Type B pancreatic cell (in vitro differentiated cells): ENCODE data around the gene DCAF6. TPM values are rescaled to one million over a fixed set of nuclear protein-coding genes. Genes with fewer than 3 reads are reported as not detected.

Experiments used
- DNase-seq: peaks from one replicate; pipeline ENCODE4 v3.0.0; 2021; ENCODE audit warnings: mixed read lengths; ENCODE audit not compliant: unreplicated experiment; ENCODE audit errors: extremely low spot score
- H3K27ac Mint-ChIP-seq: 2 replicates; pipeline ENCODE4 v1.8.0; 2021; ENCODE audit warnings: mild to moderate bottlenecking, mixed read lengths
- H3K27me3 Mint-ChIP-seq: 2 replicates; pipeline ENCODE4 v1.8.0; 2021; ENCODE audit warnings: mixed read lengths
- H3K36me3 Mint-ChIP-seq: 2 replicates; pipeline ENCODE4 v1.8.0; 2021; ENCODE audit warnings: mixed read lengths
- H3K4me1 Mint-ChIP-seq: one replicate; pipeline ENCODE4 v1.8.0; 2021; ENCODE audit warnings: mixed read lengths; ENCODE audit not compliant: unreplicated experiment
- H3K4me3 Mint-ChIP-seq: 2 replicates; pipeline ENCODE4 v1.8.0; 2021; ENCODE audit warnings: mild to moderate bottlenecking, mixed read lengths
- H3K9me3 Mint-ChIP-seq: 2 replicates; pipeline ENCODE4 v1.8.0; 2021; ENCODE audit warnings: mixed read lengths
- total RNA-seq: library from RNA; stranded (reverse); gene quantifications from 2 replicates; pipeline ENCODE4 v1.2.1, GENCODE V29; 2021; ENCODE audit warnings: low replicate concordance
- TF ChIP-seq, protein P1 (sequence below): fragments of 200-600 bp; sonication (generic); conservative IDR thresholded peaks from 2 replicates; pipeline ENCODE4 v1.5.0; 2021; ENCODE audit warnings: antibody characterized with exemption, mild to moderate bottlenecking

Gene DCAF6
- total RNA-seq, 1 donor from 2014 or later: 27.2 TPM

DNA sequence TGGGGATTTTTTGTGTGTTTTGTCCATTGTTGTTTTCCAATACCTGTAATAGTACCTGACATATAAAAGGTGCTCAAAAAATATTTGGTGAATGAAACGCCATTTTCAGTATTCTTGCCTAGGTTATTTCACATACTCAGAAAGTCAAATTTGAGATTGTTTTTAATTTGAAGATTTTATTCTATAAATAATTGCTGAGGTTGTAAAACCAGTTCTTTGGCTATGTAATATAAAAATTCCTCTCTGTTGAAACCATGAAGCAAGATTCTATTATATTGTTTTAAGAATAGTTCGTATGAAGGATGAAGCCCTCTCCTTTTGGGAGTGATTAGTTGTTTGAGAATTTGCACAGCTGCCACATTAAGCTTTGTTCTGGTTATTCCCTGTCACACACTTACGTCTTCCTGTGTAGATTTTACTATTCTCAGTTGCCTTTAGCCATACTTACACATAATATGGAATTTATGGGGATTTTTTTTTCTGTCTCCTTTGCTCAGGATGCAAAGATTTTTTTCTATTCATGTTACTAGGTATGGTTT lies 60.6 kb downstream of the DCAF6 start:
- Mint-ChIP-seq H3K27ac (no peak overlapping the region), H3K4me1 (no peaks in the 10 kb centered on the region), H3K9me3 (no peaks in the 10 kb centered on the region), H3K4me3 (no peak overlapping the region), H3K27me3 (no peaks in the 10 kb centered on the region), H3K36me3 (peaks cover 21% of the 10 kb centered on the region)
- DNase-seq: no peak
- TF ChIP-seq, protein P1, sequence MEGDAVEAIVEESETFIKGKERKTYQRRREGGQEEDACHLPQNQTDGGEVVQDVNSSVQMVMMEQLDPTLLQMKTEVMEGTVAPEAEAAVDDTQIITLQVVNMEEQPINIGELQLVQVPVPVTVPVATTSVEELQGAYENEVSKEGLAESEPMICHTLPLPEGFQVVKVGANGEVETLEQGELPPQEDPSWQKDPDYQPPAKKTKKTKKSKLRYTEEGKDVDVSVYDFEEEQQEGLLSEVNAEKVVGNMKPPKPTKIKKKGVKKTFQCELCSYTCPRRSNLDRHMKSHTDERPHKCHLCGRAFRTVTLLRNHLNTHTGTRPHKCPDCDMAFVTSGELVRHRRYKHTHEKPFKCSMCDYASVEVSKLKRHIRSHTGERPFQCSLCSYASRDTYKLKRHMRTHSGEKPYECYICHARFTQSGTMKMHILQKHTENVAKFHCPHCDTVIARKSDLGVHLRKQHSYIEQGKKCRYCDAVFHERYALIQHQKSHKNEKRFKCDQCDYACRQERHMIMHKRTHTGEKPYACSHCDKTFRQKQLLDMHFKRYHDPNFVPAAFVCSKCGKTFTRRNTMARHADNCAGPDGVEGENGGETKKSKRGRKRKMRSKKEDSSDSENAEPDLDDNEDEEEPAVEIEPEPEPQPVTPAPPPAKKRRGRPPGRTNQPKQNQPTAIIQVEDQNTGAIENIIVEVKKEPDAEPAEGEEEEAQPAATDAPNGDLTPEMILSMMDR: no peak

DNA sequence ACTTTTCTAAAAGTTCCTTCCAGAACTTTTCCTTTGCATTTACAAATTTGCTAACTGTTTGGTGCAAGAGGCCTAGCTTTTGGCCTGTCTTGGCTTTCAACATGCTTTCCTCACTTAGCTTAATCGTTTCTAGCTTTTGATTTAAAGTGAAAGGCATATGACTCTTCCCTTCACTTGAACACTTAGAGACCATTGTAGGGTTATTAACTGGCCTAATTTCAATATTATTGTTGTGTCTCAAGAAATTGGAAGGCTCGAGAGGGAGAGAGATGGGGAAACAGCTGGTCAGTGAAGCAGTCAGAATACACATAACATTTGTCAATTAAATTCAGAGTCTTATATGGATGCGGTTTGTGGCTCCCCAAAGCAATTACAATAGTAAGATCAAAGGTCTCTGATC lies 63.4 kb downstream of the DCAF6 start:
- H3K4me3 Mint-ChIP-seq: no peak overlapping the region
- H3K36me3 Mint-ChIP-seq: peaks cover 12% of the 10 kb centered on the region
- no peaks in the 10 kb centered on the region for H3K27me3 Mint-ChIP-seq
- H3K27ac Mint-ChIP-seq: no peak overlapping the region
- H3K9me3 Mint-ChIP-seq: no peaks in the 10 kb centered on the region
- no peaks in the 10 kb centered on the region for H3K4me1 Mint-ChIP-seq
- TF ChIP-seq, protein P1: no peak
- DNase-seq: no peak

DNA sequence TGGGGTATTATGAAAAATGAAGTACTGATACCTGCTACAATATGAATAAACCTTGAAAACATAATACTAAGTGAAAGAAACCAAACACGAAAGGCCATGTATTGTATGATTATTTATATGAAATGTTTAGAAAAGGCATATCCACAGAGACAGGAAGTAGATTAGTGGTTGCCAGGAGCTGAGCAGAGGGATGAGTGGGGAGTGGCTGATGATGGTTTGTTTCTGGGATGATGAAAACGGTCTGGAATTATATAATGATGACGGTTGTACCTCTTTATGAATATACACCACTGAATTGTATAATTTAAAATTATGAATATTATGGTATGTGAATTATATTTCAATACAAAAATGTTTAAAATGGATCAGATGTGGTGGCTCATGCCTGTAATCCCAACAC lies 64.2 kb downstream of the DCAF6 start:
- H3K27me3 Mint-ChIP-seq: no peaks in the 10 kb centered on the region

DNA sequence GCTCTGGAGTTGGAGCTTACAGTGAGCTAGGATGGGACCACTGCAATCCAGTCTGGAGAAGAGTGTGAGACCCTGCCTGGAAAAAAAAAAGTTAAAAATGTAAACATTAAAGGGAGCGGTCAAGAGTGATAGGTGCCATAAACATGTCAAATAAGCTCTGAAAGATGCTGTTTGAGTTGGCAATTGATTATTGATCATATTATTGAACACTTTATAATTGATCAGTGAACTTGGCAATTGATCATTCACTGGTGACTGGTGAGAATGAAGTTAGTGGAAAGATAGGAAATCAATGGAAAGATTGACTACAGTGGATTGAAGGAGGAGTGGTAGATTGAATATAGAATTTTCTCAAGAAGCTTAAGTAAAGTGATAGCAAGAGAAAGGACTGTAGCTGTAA lies 64.7 kb downstream of the DCAF6 start:
- Mint-ChIP-seq H3K36me3 (peaks cover 7% of the 10 kb centered on the region), H3K9me3 (no peaks in the 10 kb centered on the region), H3K27ac (no peak overlapping the region), H3K27me3 (no peaks in the 10 kb centered on the region), H3K4me1 (no peaks in the 10 kb centered on the region), H3K4me3 (no peak overlapping the region)
- no peak for DNase-seq
- TF ChIP-seq, protein P1: no peak

More for the DNA sequence above, 64.2 kb downstream of the DCAF6 start:
- no peak for DNase-seq
- peaks cover 9% of the 10 kb centered on the region for H3K36me3 Mint-ChIP-seq
- no peaks in the 10 kb centered on the region for H3K9me3 Mint-ChIP-seq
- H3K27ac Mint-ChIP-seq: no peak overlapping the region
- H3K4me1 Mint-ChIP-seq: no peaks in the 10 kb centered on the region
- H3K4me3 Mint-ChIP-seq: no peak overlapping the region
- TF ChIP-seq, protein P1: no peak

DNA sequence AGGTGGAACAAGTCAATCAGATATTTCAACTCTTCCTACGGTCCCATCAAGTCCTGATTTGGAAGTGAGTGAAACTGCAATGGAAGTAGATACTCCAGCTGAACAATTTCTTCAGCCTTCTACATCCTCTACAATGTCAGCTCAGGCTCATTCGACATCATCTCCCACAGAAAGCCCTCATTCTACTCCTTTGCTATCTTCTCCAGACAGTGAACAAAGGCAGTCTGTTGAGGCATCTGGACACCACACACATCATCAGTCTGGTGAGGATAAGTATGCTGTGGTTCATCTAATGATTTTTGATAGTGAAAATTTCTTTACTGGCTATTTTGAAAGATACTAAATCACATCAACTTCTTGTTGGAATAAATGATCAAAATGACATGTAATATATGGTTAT lies 68.0 kb downstream of the DCAF6 start:
- DNase-seq: no peak
- H3K27ac Mint-ChIP-seq: no peak overlapping the region
- H3K36me3 Mint-ChIP-seq: peaks cover 14% of the 10 kb centered on the region
- TF ChIP-seq, protein P1: no peak
- H3K4me1 Mint-ChIP-seq: no peaks in the 10 kb centered on the region
- H3K9me3 Mint-ChIP-seq: no peaks in the 10 kb centered on the region
- H3K4me3 Mint-ChIP-seq: no peak overlapping the region
- H3K27me3 Mint-ChIP-seq: no peaks in the 10 kb centered on the region

DNA sequence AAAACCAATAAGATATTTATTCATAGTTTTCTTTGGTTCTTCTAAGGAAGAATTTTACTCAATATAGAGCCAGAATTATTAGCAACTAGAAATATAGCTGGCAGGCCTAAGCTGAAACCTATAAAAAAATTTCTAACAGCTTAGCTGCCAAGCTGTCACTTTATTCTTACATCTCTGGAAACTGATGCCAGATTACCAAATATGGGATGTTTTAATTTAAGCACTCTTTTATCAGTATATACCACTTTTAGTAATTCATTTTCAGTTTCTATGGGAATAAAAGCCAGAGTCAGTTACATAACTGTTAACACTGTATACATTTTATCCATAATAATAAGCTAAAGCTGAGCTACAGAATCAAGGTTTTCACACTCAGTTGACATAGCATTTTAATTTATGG lies 69.0 kb downstream of the DCAF6 start:
- DNase-seq: no peak
- TF ChIP-seq, protein P1: no peak
- Mint-ChIP-seq H3K36me3 (peaks cover 14% of the 10 kb centered on the region), H3K27me3 (no peaks in the 10 kb centered on the region), H3K27ac (no peak overlapping the region), H3K9me3 (no peaks in the 10 kb centered on the region), H3K4me1 (no peaks in the 10 kb centered on the region), H3K4me3 (no peak overlapping the region)
